NCI-H510A (cell line): Measurements from ENCODE around the gene C1S.
"Not testable (repeated sequence)": the region's sequence is repeated elsewhere in the genome, so short reads cannot be mapped to it uniquely, and the experiment has no call there.

Source experiments
- DNase-seq: peaks from one replicate; lab custom pipeline; 2025; lab: John Stamatoyannopoulos, UW

C1S gene

DNA sequence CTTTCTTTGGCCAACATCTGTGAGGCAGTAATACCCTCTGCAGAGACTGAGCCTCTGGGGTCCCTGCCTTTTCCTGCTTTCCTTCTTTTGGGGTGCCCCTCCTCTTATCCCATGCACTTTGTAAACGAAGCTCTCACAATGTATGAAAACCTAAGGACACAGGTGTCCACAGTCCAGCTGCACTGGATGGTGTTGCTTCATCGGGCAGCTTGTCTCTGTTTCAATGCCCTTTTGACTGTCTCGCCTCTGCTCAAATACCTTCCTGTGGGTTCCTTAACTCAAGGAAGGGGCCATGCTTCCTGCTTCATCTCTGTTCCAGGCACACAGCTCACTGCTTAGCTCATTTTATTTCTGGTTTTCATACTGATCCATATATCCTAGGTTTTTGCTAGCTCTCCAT, 42.1 kb downstream of the C1S start:
- DNase-seq = no peak

DNA sequence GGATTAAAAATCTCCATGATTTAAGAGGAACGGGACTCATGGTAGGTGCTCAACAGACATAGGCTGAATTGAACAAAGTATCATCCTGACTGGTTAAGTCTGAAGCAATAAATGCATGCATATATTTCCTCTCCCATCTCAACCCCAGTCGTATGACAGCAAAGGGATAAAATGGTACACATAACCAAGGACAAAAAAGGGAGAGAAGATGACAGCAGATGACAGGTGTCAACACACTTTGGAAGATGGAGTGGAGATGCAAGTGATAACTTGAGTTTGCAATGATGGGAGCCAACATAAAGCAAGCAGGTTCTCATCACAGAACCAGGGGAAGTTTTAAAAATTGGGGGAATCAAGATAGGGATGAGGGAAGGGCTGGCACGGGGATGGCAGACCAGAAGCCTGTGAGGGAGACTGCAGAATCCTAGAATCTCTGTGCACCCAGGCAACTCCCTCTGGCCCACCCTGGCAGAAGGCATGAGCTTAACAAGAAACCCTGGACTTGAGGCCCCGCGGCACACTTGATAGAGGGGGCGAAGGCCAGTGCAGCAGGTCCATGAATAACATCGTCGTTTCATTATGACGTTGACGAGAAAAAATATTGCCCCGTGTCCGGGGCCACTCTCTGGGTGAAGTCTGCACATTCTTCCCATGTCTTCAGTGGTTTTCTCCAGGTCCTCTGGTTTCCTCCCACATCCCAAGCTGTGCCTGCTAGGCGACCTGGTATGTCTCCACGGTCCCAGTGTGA, 43.5 kb downstream of the C1S start:
- DNase-seq = no peak

DNA sequence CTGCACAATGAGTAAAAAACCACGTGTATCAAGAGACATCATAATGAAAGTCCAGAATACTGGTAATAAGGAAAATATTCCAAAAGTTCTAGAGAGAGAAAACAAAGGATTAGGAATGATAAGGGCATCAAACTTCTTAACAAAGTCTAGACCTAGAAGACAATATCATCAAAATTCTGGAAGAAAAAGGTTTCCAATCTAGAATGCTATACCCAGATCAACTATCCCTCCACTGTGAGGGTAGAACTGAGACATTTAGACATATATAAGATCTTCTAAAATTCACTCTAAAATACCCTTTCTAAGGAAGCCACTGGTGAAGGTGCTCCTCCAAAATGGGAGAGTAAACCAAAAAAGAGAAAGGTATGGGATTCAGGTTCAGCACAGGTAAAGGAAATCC, 45.6 kb downstream of the C1S start:
- DNase-seq = no peak

GRCh38 chr12:7107181-7107580, 46.7 kb downstream of the C1S start:
- not testable (repeated sequence) for DNase-seq

DNA sequence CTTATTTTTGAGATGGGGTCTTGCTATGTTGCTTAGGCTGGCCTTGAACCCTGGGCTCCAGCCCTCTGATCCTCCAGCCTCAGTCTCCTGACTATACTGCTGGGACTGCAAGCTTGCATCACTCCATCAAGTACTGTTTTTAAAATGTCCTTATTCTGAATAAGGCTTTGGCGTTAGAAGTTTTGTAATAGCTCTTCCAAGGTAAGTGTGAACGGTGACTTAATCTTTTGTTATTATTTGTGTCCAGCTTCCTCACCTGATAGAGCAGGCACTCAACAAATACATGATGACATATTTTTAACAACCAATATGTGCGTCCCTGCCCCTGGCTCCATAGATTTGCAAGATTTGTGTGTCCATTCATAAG, 47.1 kb downstream of the C1S start:
- no peak for DNase-seq

DNA sequence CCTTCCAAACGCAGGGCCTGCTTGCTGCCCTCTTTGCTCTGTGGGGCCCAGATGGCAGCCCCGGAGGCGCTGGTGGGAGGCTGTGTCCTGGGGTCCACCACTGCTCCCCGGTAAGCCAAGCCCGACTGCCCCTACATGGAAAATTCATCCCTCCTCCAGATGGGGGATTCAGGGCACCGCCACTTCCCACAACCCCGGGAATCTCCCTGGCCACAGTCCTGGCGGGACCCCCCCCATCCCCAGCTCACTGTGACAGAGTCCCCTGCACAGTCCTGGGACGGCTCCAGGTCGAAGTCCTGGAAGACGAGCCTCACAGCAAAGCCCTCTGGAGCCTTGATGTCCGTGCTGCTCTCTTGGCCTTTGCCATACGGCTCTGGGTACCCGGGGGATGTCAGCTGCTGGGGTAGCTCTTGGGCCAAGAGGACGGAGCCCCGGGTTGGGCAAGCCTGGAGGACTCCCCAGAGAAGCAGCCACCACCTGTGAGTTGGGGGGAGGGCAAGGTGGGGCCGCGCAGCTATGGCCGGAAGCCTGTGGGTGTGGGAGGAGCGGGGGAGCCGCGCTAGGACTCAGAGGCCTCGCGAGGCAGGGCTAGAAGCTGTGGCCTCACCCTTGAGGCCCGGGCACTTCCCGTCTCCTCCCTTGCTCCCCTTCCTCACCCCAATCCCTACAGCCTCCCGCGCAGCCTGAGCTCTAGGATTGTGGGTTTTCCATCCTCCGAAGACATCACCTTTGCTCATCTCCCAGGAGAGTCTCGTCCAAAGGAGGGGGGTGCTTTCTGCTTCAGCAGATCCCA, 47.7 kb downstream of the C1S start:
- DNase-seq = peak; percentile 53

GRCh38 chr12:7108796-7109571, 48.5 kb downstream of the C1S start, which contains the start of gene C1RL:
TSS of gene C1RL (minus strand) at chr12:7109214. CDS start at chr12:7109180, 34 bp downstream.
- DNase-seq = peak; percentile 47

GRCh38 chr12:7109572-7109920, 49.0 kb downstream of the C1S start:
- DNase-seq = no peak

DNA sequence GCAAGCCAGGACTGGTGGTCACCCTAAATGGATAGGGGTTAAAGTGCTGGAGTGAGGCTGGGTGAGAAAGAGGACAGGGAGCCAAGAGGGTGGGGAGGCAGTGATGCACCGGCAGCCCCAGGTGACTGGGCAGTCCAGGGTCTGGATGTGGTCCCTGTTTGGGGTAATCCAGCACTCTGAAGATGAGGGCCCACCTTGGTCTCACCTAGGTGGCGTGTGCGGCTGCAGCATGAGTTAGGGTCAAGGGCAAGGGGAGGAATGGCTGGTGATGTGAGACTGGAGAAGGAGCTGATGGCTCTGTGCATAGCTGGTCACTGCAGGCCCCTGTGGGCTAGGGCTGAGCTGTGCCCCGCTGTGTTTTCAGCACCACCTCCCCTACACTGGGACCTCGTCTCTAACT, 50.1 kb downstream of the C1S start:
- DNase-seq = no peak

DNA sequence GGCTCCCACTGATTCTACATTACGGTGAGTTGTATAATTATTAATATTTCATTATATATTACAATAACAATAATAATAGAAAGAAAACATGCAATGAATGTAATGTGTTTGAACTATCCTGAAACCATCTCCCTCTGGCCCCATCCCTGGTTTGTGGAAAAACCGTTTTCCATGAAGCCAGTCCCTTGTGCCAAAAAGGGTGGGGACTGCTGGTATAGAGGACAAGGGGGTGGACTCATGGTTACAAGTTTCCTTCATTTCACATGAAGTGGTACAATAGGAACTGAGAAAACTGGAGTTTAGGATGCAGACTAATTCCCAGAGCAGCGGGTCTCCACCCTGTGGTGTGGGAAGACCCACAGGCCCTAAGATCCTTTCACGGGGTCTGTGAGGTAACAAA, 51.5 kb downstream of the C1S start:
- no peak for DNase-seq

GRCh38 chr12:7113389-7113871, 52.9 kb downstream of the C1S start:
- DNase-seq = no peak

GRCh38 chr12:7114008-7114407, 53.5 kb downstream of the C1S start:
- DNase-seq = no peak

DNA sequence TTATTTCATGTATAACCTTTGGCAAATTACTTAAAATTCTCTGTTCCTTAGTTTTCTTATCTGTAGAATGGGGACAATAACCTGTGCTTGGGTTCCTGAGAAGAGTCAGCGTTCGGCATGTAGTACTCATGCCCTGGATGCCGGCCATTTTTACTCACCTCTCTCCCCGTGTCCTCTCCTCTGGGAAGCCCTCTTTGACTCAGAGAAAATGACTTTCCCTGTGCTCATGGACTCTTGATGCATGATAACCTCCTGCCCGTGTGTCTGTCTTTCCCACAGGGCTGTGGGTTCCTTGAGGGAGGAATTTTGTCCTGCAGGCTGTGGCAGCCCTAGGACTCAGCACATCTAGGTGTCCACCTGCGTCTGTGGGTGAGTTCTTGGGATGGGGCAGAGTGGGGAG, 54.3 kb downstream of the C1S start:
- DNase-seq = no peak

- DNase-seq = no peak
These were observed 55.7 kb downstream of the C1S start for GRCh38 chr12:7116196-7116595.

DNA sequence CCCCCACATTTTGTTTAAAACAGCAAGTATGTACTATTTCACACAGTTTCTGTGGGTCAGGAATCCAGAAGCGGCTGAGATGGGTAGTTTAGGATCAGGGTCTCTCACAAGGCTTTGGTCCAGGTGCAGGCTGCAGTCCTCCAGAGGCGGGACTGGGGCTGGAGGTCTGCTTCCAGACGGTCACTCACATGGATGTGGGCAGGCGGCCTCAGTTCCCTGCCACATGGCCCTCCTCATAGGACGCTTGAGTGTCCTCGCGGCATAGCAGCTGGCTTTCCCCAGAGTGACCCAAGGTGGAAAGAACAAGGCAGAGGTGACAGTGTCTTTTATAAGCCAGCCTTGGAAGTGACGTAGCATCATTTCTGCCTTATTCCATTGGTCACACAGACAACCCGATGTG, 56.4 kb downstream of the C1S start:
- DNase-seq = no peak

DNA sequence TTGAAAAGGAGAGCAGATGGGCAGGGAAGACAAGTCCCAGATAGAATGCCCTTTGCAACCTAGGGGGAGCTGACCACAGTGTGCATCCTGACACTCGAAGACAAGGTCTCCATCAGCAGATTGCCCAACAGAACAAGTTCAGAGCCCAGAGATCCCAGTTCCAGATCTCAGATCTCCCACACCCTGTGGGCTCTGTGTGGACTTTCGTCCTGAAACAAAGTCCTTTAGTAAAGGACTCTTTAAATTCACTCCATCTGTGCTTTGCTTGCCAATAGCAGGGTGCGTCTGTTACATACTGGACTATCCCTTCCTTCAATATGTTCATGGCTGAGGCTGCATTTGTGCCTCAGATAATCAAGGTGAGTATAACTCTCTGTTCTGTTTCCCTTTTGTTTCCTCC, 57.2 kb downstream of the C1S start:
- no peak for DNase-seq

- no peak for DNase-seq
These were observed 58.4 kb downstream of the C1S start for GRCh38 chr12:7118881-7119280.

GRCh38 chr12:7120166-7120565, 59.6 kb downstream of the C1S start:
- DNase-seq = no peak
